Liver (tissue), 3 donors: ENCODE data around the gene BRWD1.

Experiments used
- ATF3 ChIP-seq: IDR thresholded peaks from 2 replicates; pipeline ENCODE4 v1.6.1; 2016; ENCODE audit warnings: antibody characterized with exemption
- CTCF ChIP-seq: fragments of 150-350 bp; IDR thresholded peaks from 2 replicates; pipeline ENCODE4 v1.5.1; 2017; ENCODE audit warnings: improper control_type of control experiment, low read depth, low read length; ENCODE audit not compliant: missing input control
- EGR1 ChIP-seq, 2 donors: IDR thresholded peaks; 2 replicates each; pipeline ENCODE4 v1.6.1; 2016 to 2018; ENCODE audit warnings: antibody characterized with exemption in 2 of 2, low read depth in 2 of 2
- JUND ChIP-seq, 2 donors: IDR thresholded peaks; 2 replicates each; pipeline ENCODE4 v1.6.1; 2016; ENCODE audit warnings: antibody characterized with exemption in 2 of 2
- REST ChIP-seq: IDR thresholded peaks from 2 replicates; pipeline ENCODE4 v1.6.1; 2016; ENCODE audit warnings: antibody characterized with exemption, mild to moderate bottlenecking
- TAF1 ChIP-seq: conservative IDR thresholded peaks from 2 replicates; pipeline ENCODE4 v1.6.1; 2016; ENCODE audit warnings: antibody characterized with exemption, mild to moderate bottlenecking
- ZBTB33 ChIP-seq: IDR thresholded peaks from 2 replicates; pipeline ENCODE4 v1.6.1; 2016; ENCODE audit warnings: antibody characterized with exemption
- donor health status: healthy.
- donor health status: healthy.

GRCh38 chr21:39152271-39152670 is 161.2 kb downstream of the BRWD1 start:
- TF ChIP-seq JUND (IDR thresholded peaks at IDR 0.05), result no peak
- TF ChIP-seq ZBTB33, result no peak
- TF ChIP-seq CTCF, result no peak
- no peak for TF ChIP-seq EGR1 (IDR thresholded peaks at IDR 0.05; ENCODE audit: low read depth in 2 of 2)
- TF ChIP-seq TAF1, result no peak
- no peak for TF ChIP-seq REST
- no peak for TF ChIP-seq ATF3
